PC-3 (cell line): Measurements from ENCODE around the gene IQCE. TPM values are rescaled to one million over a fixed set of nuclear protein-coding genes. Genes with fewer than 3 reads are reported as not detected.

ENCODE experiments used
- ATAC-seq: fragments of 200-7000 bp; cut with Tn5 transposase; 2 replicates; pipeline ENCODE4 v1.9.1; 2020; ENCODE audit warnings: mild to moderate bottlenecking, moderate library complexity
- BruUV-seq: library from RNA; stranded (reverse); fragments of 400-500 nt; replicated peaks from 2 replicates; lab custom pipeline; 2021; lab: Mats Ljungman, UMichigan
- CTCF ChIA-PET: fragments of 300-600 bp; sonication (Branson Sonifier 250); formaldehyde crosslinking; loops from one replicate; lab custom pipeline; 2022; ENCODE audit warnings: antibody characterized with exemption; lab: Charles Lee
- POLR2A ChIA-PET: fragments of 300-600 bp; sonication (Branson Sonifier 250); formaldehyde crosslinking; loops from one replicate; lab custom pipeline; 2022; ENCODE audit warnings: antibody characterized with exemption; ENCODE audit not compliant: unreplicated experiment; lab: Charles Lee
- DNase-seq: peaks from one replicate; pipeline ENCODE4 v3.0.0-alpha.2; 2015
- H2AFZ ChIP-seq: fragments of 300-600 bp; sonication (generic); 2 replicates; pipeline ENCODE4 v1.6.0; 2016; ENCODE audit warnings: antibody characterized with exemption, low read length
- H3F3A ChIP-seq: fragments of 300-600 bp; sonication (generic); one replicate; pipeline ENCODE4 v1.6.0; 2017; ENCODE audit warnings: antibody characterized with exemption, low read length, control low read depth, mild to moderate bottlenecking; ENCODE audit not compliant: unreplicated experiment
- H3K27ac ChIP-seq: fragments of 300-600 bp; sonication (generic); 2 replicates; pipeline ENCODE4 v1.5.1; 2016; ENCODE audit warnings: mild to moderate bottlenecking, low read length
- H3K27me3 ChIP-seq: fragments of 300-600 bp; sonication (generic); 2 replicates; pipeline ENCODE4 v1.6.1; 2016; ENCODE audit warnings: low read length, mixed read lengths
- H3K36me3 ChIP-seq: fragments of 300-600 bp; sonication (generic); 2 replicates; pipeline ENCODE4 v1.6.1; 2016; ENCODE audit warnings: low read depth, mixed run types, low read length, mixed read lengths
- H3K4me1 ChIP-seq: fragments of 300-600 bp; sonication (generic); 2 replicates; pipeline ENCODE4 v1.5.1; 2016; ENCODE audit warnings: low read length; ENCODE audit not compliant: insufficient read depth
- H3K4me2 ChIP-seq: fragments of 300-600 bp; sonication (generic); 2 replicates; pipeline ENCODE4 v1.6.0; 2016; ENCODE audit warnings: low read length
- H3K4me3 ChIP-seq: fragments of 300-600 bp; sonication (generic); 2 replicates; pipeline ENCODE4 v1.5.1; 2016; ENCODE audit warnings: mild to moderate bottlenecking, low read length, mixed read lengths
- H3K79me2 ChIP-seq: fragments of 300-600 bp; sonication (generic); 2 replicates; pipeline ENCODE4 v1.6.1; 2017; ENCODE audit warnings: low read length, mixed read lengths
- H3K9ac ChIP-seq: fragments of 300-600 bp; sonication (generic); 2 replicates; pipeline ENCODE4 v1.6.0; 2016; ENCODE audit warnings: mild to moderate bottlenecking, low read length
- H3K9me2 ChIP-seq: fragments of 300-600 bp; sonication (generic); replicated peaks from 2 replicates; pipeline ENCODE4 v1.6.1; 2016; ENCODE audit warnings: mixed run types, low read length, mixed read lengths
- H3K9me3 ChIP-seq: fragments of 300-600 bp; sonication (generic); 2 replicates; pipeline ENCODE4 v1.6.1; 2016; ENCODE audit warnings: low read length, mixed read lengths
- H4K20me1 ChIP-seq: fragments of 300-600 bp; sonication (generic); 2 replicates; pipeline ENCODE4 v1.6.1; 2016; ENCODE audit warnings: low read length, mixed read lengths
- CTCF ChIP-seq: fragments of 300-600 bp; sonication (generic); conservative IDR thresholded peaks from 2 replicates; pipeline ENCODE4 v1.5.1; 2017; ENCODE audit warnings: antibody characterized with exemption, low read depth, mild to moderate bottlenecking, low read length
- EZH2 ChIP-seq: fragments of 300-600 bp; sonication (generic); IDR thresholded peaks from one replicate; pipeline ENCODE4 v1.6.1; 2017; ENCODE audit warnings: antibody characterized with exemption, mild to moderate bottlenecking, low read length; ENCODE audit not compliant: unreplicated experiment
- EZH2phosphoT487 ChIP-seq: fragments of 300-600 bp; sonication (generic); IDR thresholded peaks from 2 replicates; pipeline ENCODE4 v1.6.1; 2018; ENCODE audit warnings: mild to moderate bottlenecking, antibody characterized with exemption, low read length, borderline replicate concordance
- intact Hi-C: fragments of 100-400 bp; cut with micrococcal nuclease; formaldehyde crosslinking; loops from 2 replicates; pipeline ENCODE4 v1.9.0; 2023
- total RNA-seq: library from RNA; depleted of rRNA; stranded (reverse); fragments of >200 nt; gene quantifications from 2 replicates; pipeline ENCODE4 v1.2.3, GENCODE V29; 2014

The IQCE gene
- total RNA-seq, 1 experiment from 2014 or later = 9.7 TPM

- H3K27ac ChIP-seq = no peak within 1 kb of the TSS
- H3F3A ChIP-seq = no peaks in the 10 kb centered on the region
- intact Hi-C loops = loop anchor here (5.0 kb wide), 1 partner anchor 42 kb away; the partner anchor contains the start of gene GRIFIN
- ChIA-PET CTCF (interaction anchor here (0.7 kb wide), 1 partner anchor 18 kb away, joined by 3 read pairs; no protein-coding TSS in a partner anchor), POLR2A (no interaction called here)
- ATAC-seq (peak; percentile 75), DNase-seq (peak; percentile 88)
- H3K79me2 ChIP-seq = peaks cover 8% of the 10 kb centered on the region; the same call in 1 of the 2 replicates
- H3K36me3 ChIP-seq = no peaks in the 10 kb centered on the region
- H4K20me1 ChIP-seq = no peaks in the 10 kb centered on the region
- H3K4me1 ChIP-seq = peaks cover 48% of the 10 kb centered on the region
- no peaks in the 10 kb centered on the region for H3K27me3 ChIP-seq
- TF ChIP-seq CTCF (no peak), EZH2 (no peak), EZH2phosphoT487 (no peak)
- peak within 1 kb of the TSS; percentile 68 for H3K4me3 ChIP-seq
- no peaks in the 10 kb centered on the region for H3K9me3 ChIP-seq
- peak within 1 kb of the TSS; percentile 97 for H3K4me2 ChIP-seq
- peak within 1 kb of the TSS; percentile 73 for H2AFZ ChIP-seq
- no peak within 1 kb of the TSS for H3K9ac ChIP-seq
- no TSS peak for BruUV-seq
- H3K9me2 ChIP-seq = no peaks in the 10 kb centered on the region
Observed at GRCh38 chr7:2519119-2519930, 39.5 kb upstream of the IQCE start, which contains the start of gene LFNG. Gene LFNG, plus strand, starts transcription at chr7:2519774. Its CDS starts 88 bp downstream, at chr7:2519862.

- no peak overlapping the region for H3K9ac ChIP-seq
- intact Hi-C loops = no loop called here
- H3K27me3 ChIP-seq = no peaks in the 10 kb centered on the region
- no peaks in the 10 kb centered on the region for H3K9me2 ChIP-seq
- H3K4me3 ChIP-seq = peak overlapping the region; percentile 68
- no peaks in the 10 kb centered on the region for H4K20me1 ChIP-seq
- ATAC-seq = peak; percentile 17
- ChIA-PET CTCF (no interaction called here), POLR2A (no interaction called here)
- TSS peak; percentile 65 for BruUV-seq
- TF ChIP-seq CTCF = 0 out of 2 replicates have a peak, but pooled peaks have one; percentile 9
- no peak for TF ChIP-seq EZH2phosphoT487
- no peak for TF ChIP-seq EZH2
- DNase-seq = peak; percentile 13
- no peak overlapping the region for H3K27ac ChIP-seq
- peaks cover 54% of the 10 kb centered on the region for H3K4me1 ChIP-seq
- H3F3A ChIP-seq = no peaks in the 10 kb centered on the region
- H3K4me2 ChIP-seq = peak overlapping the region; percentile 97
- H3K9me3 ChIP-seq = no peaks in the 10 kb centered on the region
- H3K36me3 ChIP-seq = no peaks in the 10 kb centered on the region
- H2AFZ ChIP-seq = no peak overlapping the region
- peaks cover 8% of the 10 kb centered on the region; the same call in 1 of the 2 replicates for H3K79me2 ChIP-seq
Observed at GRCh38 chr7:2520131-2520760, 38.5 kb upstream of the IQCE start.
